Smooth muscle cell of the brain vasculature (primary cell): ENCODE data around the gene MAGIX.
"Not testable (repeated sequence)": the region's sequence is repeated elsewhere in the genome, so short reads cannot be mapped to it uniquely, and the experiment has no call there.

ENCODE experiments used
- DNase-seq: peaks from one replicate; pipeline ENCODE4 v3.0.0-alpha.2; 2012; ENCODE audit warnings: low read depth, low spot score

Gene MAGIX

DNA sequence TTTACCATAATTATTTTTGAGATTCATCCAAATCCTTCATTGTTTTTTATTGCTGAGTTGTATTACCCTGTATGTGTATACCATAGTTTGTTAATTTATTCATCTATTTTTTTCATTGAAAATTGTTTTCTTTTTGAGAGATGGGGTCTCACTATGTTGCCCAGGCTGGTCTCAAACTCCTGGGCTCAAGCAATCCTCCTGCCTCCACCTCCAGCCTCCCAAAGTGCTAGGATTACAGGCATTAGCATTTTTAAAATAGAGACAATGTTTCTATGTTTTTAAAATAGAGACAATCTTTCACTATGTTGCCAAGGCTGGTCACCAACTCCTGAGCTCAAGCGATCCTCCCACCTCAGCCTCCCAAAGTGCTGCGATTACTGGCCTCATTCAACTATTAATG, 1.6 kb upstream of the MAGIX start:
- DNase-seq, result no peak

DNA sequence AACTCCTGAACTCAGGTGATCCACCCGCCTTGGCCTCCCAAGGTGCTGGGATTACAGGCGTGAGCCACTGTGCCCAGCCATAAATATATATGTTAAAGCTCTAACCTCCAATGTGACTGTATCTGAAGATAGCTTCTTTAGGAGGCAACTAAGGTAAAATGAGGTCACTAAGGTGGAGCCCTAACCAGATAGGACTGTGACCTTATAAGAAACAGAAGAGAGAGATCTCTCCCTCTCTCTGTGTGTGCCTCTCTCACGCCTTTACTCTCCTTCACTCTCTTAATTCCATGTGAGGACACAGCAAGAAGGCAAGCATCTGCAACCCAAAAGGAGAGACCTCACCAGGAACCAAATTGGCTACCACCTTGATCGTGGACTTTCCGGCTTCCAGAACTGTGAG, 926 bp upstream of the MAGIX start:
- no peak for DNase-seq

DNA sequence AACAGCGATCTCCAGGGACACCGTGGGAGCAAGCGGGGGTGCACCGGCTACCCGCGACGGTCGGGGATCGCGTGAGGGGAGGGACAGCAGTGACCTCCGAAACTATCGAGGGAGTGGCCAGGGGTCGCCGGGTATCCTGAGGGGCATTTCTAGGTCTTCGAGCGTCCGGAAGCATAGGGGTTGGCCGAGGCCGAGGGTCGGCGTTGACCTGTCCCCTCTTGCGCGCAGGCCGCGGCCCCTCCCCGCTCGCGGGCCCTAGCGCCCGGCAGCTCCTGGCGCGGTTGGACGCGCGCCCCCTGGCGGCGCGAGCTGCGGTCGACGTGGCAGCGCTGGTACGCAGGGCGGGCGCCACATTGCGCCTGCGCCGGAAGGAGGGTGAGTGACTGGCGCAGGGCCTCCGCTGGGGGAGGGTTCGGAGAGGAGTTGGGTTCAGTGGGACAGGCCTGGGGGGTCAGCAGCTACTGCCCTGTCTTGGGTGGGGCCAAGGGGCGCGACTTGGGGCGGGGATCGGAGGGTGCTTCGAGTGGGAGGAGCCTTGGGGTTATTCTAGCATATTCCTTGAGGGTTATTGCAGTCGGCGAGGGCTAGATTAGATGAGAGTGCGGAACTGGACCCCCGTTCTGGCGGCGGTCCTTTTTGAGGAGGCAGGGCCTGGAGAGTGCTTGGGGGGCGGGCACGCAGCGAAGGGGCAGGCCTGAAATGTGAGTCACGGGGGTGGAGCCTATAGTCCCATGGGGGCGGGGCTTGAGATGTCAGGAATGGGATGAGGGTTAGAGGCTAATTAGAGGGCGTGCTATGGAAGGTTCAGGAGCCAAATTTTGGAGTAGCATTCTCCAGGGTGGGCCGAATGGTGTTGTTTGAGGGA, 1.2 kb downstream of the MAGIX start:
- no peak for DNase-seq

DNA sequence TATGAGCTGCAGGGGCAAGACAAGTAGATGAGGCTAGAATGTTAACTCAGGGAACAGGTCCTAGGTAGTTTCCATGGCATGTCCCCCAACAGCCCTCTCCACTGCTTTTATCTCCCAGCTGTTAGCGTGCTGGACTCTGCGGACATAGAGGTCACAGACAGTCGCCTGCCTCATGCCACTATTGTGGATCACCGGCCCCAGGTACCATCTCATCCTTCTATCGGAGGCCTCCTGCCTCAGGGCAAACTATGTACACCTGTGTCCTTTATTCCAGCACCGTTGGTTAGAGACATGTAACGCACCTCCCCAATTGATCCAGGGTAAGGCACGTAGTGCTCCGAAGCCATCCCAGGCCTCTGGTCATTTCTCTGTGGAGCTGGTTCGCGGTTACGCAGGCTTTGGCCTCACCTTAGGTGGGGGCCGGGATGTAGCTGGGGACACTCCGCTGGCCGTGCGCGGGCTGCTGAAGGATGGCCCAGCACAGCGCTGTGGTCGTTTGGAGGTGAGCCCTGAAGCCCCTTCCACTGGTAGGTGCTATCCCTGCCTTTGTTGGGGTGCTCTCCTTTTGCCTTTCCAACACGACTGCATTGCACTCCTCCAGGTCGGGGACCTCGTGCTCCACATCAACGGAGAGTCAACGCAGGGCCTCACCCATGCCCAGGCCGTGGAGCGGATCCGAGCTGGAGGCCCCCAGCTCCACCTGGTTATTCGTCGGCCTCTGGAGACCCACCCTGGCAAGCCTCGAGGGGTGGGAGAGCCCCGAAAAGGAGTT, 2.2 kb downstream of the MAGIX start:
- no peak for DNase-seq

DNA sequence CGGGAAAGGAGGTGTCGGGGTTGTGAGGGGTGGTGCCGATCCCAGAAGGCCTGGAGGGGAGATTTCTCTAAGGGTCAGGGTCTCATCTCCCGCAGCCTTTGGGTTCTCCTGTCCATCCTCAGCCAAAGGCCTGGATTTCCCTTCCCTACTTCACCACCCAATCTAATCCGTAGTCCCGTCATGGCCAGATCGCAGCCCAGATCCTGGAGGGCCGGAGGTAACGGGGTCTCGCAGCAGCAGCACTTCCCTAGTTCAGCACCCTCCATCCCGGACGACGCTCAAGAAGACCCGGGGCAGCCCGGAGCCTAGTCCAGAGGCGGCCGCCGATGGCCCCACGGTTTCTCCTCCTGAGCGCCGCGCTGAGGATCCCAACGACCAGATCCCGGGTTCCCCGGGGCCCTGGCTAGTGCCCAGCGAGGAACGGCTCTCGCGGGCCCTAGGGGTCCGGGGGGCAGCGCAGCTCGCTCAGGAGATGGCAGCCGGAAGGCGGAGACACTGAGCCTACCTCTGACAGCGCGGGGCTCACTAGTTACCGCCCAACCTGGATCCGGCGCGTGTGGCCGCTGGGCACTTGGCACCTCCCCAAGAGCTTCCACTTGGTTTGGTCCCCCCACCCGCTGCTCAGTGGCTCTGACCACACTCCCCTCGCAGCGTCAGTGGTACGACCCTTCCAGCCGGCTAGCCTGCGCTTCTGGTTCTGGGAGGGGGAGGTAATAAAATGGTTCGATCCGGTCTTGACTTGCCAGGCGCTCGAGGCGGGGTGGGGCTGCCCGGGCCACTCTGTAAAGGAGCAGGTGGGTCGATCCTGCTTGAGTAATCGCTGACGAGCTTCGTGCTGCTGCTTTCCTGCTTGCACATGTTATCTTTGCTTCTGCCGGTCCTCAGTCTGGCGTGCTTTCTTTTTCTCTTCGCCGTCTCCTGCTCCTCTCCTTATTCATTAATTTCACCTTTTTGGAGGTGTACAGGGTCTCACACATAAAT, 3.6 kb downstream of the MAGIX start:
- no peak for DNase-seq

DNA sequence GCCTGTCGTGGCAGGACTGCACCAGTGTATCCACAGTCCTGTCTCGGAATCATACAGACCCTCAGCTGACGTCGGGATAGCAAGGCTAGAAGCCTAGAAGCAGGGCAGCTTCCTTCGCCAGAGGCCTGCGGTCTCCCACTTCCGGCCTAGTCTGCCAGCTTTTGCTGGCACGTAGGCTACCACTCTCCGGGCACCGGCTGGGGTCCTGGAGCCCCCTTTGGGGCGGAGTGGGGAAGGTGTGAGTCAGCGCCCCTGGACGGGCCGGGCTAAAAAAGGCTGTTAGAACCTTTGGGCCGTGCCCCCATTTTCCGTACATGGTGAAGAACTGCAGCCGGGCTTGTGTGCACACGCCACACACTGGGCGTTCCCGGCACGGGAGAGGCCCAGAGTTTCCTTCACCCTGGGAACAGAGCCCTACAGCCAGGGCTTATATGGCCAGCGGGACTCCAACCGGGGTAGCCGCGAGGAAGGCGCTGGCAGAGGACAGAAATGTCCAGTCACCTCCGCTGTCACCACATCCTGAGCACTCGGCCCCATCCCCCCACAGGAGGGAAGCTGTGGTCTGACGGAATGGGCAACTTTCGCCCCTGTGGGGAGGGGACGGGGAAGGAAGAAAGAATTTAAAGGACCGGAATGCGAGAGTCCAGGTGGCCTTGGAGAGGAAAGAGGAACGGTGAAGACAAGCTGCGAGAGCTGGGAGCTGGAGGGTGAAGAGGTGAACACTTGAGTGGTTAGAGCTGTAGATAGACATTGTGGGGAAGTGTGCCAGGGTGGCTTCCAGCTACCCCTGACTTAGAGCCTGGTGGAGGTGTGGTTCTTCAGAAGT, 4.6 kb downstream of the MAGIX start:
- DNase-seq, result no peak

DNA sequence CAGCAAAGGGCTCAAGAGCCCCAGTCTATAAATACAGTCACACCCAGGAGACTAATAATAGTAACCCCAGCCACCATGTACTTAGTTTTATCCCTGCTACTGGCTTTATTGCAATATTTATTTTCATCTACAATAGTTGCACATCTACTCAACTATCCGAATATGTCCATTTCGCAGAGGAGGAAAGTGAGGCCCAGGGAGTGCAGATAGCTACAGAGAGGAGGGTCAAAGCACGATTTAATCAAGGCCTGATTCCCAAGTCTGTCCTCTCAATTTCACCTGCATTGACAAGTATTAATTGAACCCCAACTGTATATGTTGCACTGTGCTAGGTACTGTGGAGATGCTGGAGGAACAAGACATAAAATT, 5.2 kb downstream of the MAGIX start:
- no peak for DNase-seq

DNA sequence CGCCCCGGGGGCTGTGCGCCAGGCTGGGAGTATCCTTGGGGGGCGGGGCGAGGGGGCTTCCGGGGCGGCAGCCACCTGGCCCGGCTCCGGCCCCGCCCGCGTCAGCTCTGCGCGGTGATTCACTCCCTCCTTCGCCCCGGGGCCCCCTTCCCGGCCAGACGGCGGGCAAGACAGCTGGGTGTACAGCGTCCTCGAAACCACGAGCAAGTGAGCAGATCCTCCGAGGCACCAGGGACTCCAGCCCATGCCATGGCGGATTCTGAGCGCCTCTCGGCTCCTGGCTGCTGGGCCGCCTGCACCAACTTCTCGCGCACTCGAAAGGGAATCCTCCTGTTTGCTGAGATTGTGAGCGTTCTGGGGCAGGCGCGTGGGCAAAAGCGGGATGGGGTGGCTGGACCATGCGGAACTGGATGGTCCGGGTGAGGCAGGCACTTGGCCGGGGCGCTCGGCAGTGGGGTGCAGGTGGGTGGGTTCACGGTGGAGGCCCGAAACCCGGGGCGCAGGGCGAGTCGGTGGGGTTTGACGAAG, 9.3 kb downstream of the MAGIX start, which contains the start of gene PLP2:
PLP2 (plus strand) TSS at position 147 of the 528 bp plus-strand sequence; CDS start at position 250, 103 bp downstream.
- no peak for DNase-seq

DNA sequence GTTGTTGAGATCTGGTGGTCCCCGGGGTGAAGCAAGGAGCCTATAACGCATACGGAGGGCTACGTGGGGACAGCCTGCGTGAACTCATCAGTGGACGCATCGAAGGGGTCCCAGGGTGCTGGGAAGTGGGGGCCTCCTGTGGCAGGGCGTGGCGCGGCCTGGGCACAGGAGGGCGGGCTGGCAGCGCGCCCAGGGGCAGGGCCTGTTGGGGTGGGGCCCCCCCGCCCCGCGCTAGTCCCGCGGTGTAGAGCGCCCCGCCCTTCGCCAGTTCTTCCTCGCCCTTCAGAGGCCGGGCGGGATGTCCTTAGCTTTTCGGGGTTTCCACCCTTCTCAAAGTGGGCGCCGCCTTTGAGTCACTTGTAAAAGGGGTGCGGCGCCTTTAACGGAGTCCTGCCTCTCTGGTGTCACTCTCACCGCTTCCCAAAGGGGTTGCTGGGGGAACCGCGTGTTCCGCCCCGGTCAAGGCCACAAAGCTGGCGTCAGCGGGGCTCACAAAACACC, 9.8 kb downstream of the MAGIX start:
- no peak for DNase-seq

DNA sequence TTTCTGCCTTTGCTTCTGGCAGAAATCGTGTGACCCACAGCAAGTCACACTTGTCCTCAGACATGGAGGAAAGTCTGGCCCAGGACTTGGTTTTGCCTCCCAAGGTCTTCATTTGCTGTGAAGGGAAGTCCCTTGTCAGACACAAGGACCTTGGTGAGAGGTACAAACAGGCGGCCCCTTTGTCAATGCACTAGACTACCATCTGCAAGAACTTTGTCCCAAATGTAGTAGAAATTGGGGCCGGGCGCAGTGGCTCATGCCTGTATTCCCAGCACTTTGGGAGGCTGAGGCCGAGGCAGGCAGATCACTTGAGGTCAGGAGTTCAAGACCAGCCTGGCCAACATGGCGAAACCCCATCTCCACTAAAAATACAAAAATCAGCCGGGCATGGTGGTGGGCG, 11.0 kb downstream of the MAGIX start:
- DNase-seq, result not testable (repeated sequence)

DNA sequence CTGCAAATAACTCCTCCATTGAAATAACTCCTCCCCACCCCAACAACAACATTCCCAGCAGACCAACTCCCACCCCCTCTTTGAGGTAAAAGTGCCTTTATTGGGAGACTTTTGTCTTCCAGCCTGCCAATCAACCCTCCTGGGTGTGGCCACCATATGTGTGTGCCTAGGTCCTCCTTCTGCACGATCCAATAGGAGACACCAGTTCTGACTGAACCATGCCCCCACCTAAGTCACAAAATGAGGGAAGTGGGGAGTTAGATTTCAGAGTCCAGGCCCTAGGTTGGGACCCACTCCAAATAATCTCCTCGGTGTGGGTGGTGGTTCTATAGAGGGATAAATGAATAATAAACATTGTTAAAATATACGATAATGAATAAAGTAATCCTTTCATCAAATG, 12.2 kb downstream of the MAGIX start:
- DNase-seq, result no peak

DNA sequence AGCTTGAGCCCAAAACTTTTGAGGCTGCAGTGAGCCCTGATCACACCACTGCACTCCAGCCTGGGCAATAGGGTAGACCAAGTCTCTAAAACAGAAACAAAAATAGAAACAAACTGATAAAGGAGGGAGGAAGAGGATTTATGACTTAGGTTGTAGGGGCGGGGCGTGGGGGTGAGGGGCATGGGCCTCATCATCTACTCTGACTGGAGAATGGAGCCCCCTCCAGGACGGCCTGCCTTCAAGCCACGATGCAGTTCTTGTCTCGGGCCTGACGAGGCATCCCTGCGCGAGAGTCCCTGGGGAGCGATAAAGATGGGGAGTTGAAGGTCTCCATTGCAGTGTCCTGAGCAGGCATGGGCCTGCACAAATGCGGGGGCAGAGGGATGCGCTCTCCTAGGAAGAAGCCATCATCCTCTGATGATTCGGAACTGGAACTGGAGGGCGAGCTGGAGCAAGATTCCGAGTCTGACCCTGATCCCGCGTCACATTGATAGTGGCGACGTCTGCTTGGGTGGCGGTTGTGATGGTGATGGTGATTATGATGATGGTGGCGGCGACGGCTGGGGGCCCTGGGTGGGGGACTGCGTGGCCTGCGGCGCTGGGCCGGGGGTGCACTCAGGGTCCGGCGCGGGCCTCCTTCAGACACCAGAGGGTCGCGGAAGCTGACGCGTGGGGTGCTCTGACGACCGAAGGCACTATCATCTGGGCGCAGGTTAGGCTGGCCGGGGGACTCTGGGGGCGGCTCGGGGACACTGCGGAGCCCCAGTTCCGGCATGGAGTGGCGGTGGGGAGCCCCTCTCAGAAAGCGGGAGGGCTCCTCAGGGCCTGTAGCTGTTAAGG, 13.1 kb downstream of the MAGIX start:
- no peak for DNase-seq

DNA sequence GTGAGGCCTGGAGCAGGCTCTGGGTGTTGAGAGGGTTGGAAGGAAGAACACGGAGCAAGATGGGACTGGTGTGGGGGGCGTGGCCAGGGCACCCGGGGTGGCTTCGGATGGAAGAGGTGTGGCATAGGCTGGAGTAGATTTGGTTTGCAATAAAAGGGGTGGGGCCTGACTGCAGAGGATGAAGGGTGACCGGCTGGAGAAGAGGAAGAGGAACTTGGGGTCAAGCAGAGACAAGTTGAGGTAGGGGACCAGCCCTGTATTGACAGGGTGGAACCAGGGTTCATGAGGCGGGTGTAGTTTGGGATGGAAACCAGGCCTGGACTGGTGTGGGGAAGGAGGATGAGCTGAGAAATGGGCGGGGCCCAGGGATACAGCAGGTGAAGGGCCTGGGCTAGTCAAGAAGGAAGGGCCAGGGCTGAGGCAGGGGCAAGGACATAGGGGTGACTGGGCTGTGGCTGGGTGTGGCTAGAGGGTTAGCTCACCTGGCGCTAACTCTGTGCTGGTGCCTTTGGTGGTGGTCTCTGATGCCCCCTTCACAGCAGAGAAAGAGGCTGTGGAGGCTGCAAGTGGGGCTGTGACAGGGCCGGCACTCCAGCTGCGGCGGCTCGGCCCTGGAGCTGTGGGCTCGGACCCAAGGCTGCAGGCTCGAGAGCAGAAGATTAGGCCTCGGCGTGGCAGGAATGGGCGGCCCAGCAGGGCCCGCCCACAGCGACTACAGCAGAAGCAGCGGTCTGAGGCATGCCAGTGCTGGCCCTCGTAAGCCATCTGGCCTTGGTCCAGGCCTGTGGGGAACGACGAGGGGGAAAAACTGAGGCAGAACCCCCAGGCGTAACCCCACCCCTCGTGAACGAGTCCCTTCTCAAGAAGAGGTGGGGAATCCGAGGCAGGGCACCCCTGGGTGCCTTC, 14.1 kb downstream of the MAGIX start:
- DNase-seq, result no peak

DNA sequence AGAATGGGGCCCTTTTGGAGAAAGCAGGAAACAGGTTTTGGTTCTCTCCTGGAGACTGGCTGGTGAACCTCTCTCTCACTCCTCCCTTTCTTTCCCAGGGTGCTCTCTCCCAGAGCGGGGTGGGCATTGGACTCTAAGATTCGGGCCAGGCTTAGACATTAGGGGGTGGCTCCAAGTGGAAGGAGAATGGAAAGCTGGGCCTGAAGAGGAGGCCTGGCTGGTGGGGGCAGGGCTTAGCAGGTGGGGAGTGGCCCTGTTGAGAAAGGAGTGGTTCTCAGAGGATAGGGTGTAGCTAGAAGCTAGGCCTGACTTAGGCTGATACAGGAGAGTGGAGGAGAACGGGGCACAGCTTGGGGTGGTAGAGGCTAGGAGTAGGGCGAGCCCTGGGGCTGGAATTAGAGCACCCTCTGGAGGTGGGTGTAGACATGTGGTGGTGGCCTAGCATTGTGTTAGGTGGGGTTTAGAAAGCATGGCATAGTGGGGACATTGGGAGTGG, 14.8 kb downstream of the MAGIX start:
- no peak for DNase-seq

DNA sequence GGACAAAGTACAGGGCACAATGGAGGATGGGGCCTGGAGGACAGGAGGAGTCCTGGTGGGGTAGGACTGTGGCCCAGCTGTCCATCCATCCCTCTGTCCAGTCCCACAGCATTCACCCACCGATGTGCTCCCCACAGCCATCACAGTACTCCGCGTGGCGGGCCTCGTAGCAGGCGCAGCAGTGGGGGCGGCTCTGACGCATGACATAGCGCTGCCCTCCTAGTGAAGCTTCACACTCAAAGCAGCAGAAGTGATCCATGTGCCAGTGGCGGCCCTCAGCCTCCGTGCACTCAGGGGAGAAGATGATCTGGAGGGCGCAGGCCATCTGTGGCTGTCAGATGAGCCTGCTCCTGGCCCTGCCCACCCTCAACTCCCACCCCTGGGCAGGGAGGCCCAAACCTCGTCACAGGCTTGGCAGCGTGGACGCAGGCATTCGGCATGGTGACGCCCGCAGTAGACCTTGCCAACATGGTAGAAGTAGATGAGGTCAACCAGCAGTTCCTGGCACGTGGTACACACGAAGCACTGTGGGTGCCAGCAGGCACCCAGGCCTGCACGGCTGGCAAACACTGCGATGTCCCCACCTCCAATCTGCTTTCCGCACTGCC, 15.4 kb downstream of the MAGIX start:
- DNase-seq, result no peak

DNA sequence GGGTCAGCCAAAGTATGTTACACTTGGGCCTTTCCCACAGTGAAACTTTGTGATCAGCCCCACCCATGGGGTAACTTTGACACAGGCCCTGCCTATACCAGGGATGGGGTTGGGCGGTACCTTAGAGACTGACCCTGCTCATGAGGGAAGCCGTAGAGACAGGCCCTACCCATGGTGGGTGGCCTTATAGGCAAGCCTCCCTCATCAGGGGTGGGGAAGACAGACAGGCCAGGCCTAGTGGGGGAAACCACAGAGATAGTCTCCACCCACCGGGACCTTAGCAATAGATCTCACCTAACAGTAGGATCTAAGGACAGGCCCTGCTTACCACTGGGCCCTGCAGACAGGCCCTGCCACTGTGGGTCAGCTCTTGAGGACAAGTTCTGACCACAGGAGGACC, 16.0 kb downstream of the MAGIX start:
- DNase-seq, result no peak

DNA sequence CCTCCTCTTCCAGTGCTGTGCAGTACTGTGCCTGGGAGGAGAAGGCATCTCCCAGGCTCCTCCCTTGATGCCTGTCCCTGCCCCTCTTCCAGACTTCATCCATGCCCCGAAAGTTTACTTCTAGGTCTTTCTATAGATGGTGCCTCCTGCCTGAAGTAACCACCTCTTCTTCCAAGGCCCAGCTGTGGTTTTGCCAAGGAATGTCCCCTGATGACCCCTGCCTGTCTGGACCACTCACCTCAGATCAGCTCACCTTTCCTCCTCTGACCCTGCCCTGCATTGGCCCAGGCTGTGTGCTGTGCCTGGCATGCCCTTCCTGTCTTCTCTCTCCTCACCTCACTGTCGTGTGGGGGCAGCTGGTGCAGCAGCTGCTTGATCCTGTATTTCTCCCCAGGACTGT, 16.8 kb downstream of the MAGIX start:
- no peak for DNase-seq
